OCI-M2 (cell line): ENCODE results near the gene RNPEP.
"Not testable (repeated sequence)": the region's sequence is repeated elsewhere in the genome, so short reads cannot be mapped to it uniquely, and the experiment has no call there.

ENCODE experiments used
- DNase-seq: peaks from one replicate; lab custom pipeline; 2025; ENCODE audit not compliant: unreplicated experiment; lab: John Stamatoyannopoulos, UW

RNPEP gene, protein sequence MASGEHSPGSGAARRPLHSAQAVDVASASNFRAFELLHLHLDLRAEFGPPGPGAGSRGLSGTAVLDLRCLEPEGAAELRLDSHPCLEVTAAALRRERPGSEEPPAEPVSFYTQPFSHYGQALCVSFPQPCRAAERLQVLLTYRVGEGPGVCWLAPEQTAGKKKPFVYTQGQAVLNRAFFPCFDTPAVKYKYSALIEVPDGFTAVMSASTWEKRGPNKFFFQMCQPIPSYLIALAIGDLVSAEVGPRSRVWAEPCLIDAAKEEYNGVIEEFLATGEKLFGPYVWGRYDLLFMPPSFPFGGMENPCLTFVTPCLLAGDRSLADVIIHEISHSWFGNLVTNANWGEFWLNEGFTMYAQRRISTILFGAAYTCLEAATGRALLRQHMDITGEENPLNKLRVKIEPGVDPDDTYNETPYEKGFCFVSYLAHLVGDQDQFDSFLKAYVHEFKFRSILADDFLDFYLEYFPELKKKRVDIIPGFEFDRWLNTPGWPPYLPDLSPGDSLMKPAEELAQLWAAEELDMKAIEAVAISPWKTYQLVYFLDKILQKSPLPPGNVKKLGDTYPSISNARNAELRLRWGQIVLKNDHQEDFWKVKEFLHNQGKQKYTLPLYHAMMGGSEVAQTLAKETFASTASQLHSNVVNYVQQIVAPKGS

GRCh38 chr1:201982623-201983379, at the start of gene RNPEP:
TSS of gene RNPEP (plus strand) at chr1:201982648. CDS start at chr1:201982667, 19 bp downstream.
- DNase-seq = no peak

GRCh38 chr1:201933840-201934430, 48.5 kb upstream of the RNPEP start:
- no peak for DNase-seq

GRCh38 chr1:201937624-201938213, 44.7 kb upstream of the RNPEP start:
- DNase-seq = no peak

- DNase-seq = no peak
These were observed 43.9 kb upstream of the RNPEP start for GRCh38 chr1:201938440-201939035.

- DNase-seq = no peak
These were observed 43.3 kb upstream of the RNPEP start for GRCh38 chr1:201939148-201939547.

GRCh38 chr1:201939574-201939973, 42.9 kb upstream of the RNPEP start:
- no peak for DNase-seq

DNA sequence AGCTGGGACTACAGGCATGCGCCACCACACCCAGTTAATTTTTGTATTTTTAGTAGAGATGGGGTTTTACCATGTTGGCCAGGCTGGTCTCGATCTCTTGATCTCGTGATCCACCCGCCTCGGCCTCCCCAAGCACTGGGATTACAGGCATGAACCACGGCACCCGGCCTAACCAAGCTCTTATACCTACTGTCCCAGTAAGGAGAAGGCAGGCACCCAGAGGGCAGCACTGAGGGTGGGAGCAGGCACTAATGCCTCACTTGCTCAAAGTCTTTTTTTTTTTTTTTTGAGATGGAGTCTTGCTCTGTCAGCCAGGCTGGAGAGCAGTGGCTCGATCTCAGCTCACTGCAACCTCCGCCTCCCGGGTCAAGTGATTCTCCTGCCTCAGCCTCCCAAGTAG, 42.1 kb upstream of the RNPEP start:
- not testable (repeated sequence) for DNase-seq

DNA sequence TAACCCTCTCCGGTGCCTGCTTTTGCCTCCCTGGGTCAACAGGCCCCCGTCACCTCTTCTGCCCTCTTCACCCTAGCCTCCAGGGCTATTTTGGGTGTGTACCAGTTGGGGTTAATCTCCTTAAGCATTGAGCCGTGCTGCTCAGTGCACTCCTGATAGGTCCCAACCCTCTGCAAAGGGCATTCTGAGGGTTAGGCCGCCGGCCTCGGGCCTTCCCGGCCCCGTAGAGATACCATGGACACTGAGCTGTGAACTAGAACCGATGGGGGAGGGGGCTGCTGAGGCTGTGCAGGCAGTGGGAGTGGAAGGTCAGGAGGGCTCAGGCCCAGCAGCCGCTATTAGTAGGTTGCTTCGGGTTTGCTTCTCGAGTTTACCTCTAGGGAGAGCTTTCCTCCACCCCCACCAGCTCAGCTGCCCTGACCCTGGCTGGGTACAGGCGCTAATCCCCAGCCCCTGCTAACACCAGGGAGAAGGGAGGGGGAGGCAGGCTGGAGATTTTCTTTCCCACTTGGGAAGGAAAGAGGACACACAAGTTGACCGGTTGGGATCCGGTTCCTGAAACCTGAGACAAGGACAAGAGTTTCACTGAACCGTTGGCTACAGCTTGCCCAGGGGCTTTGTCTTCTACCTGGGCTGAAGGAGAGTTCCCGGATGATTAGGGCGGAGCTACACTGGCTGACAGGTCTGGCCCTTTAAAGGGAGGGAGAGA, 40.9 kb upstream of the RNPEP start:
- no peak for DNase-seq

- no peak for DNase-seq
These were observed 40.3 kb upstream of the RNPEP start for GRCh38 chr1:201942129-201942495.

GRCh38 chr1:201944002-201944401, 38.4 kb upstream of the RNPEP start:
- DNase-seq = no peak

- no peak for DNase-seq
These were observed 37.8 kb upstream of the RNPEP start for GRCh38 chr1:201944639-201945038.

DNA sequence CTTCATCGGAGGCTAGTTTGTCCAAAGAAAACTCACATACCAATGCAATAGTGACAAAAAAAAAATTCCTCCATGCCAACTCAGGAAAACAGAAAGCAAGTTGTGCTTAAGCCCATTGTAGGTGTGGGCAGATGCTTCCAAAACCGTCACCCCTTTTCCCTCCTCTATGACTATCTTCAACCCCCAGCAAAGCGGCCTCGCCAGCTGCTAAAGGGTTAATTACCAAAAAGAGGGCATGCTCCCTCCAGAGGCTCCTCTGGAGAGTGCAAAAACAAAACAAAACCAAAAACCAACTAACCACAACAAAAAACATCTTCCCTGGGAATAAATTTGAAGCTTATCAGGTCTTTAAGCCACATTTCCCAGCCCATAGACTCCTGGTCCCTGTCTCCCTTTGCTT, 37.3 kb upstream of the RNPEP start:
- no peak for DNase-seq

DNA sequence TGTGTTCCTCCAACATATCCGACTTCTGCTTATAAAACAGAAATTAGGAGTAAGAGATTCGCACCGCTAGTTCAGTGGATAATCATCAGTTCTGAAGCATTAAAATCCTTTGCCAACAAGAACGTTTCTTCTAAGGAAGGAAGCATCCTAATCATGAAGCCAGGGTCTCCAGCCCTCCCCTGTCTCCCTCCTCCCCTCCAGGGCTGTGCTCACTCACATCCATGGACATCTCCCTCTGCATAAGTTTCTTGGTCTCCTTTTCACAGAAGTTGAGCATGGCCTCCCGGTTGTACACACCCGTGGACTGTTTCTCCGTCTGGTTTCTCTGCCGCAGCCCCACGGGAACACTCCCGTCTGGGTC, 36.6 kb upstream of the RNPEP start:
- DNase-seq = no peak

DNA sequence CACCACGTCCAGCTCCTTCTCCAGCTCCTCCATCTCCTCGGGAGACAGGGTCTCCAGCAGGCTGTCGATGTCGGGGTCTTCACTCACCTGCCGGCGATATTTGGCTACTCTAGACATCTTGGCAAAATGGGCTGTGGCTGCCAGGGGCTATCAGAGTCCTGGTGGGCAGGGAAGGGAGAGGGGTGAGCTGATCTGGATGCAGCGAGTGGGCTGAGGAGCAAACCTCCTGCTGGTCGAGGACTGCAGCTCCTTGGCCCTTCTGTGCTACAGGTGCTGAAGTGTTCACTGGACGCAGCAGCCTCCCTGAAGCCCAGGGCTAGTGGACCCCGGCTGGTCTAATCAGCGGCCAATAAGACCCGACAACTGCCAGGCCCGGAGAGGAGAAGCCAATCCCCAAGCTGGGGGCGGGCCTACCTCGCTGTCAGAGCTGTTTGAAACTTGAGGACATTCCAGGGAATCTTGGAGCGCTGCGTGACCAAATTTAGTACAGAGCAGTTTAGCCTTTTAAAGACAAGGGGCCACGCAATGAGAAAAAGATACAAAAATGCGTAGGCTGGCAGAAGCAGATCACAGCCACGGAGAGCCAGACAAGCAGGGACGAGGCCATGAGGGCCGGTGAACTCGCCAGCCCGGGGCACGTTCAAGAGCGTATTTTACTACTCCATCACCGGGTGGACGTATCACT, 36.1 kb upstream of the RNPEP start, which contains the start of gene LMOD1:
Gene LMOD1, minus strand, starts transcription at position 325 of the 685 bp plus-strand sequence. Its CDS starts 208 bp downstream, at position 117.
- no peak for DNase-seq

GRCh38 chr1:201947697-201948008, 34.8 kb upstream of the RNPEP start:
- DNase-seq = no peak

DNA sequence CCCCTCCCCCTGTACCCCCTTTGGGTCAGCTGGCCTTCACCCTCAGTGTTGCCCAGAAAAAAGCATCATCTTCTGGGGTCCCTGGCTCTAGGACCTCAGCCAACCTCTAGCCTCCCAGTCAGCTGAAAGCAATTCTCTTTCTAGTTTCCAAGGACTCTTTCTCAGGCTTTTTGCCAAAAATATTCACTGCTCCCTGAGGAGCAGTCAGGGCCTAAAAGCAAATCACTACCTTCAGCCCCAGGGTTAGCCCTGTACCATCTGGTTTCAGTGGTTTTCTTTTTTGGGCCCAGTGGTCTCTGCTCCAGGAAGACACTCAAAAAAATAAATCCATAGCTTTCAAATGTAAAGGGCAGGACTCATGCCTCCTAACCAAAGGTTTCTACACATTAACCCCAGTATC, 33.0 kb upstream of the RNPEP start:
- no peak for DNase-seq

GRCh38 chr1:201954263-201955008, 28.0 kb upstream of the RNPEP start:
- no peak for DNase-seq

- DNase-seq = peak; percentile 44
These were observed 27.3 kb upstream of the RNPEP start, which contains the start of gene TIMM17A for GRCh38 chr1:201955009-201955728. TSS of gene TIMM17A (plus strand) at chr1:201955503. CDS start at chr1:201955527, 24 bp downstream.
